ENCODE data around the gene DSN1.

Gene DSN1

GRCh38 chr20:36794116-36794474 lies 20.5 kb upstream of the DSN1 start:
- DNase-seq (ENCODE audit: low read depth): no peak

- no peak for DNase-seq (ENCODE audit: low read depth)
Measured at GRCh38 chr20:36793294-36794115, 19.9 kb upstream of the DSN1 start.

- no peak for DNase-seq (ENCODE audit: low read depth)
Measured at GRCh38 chr20:36792422-36792821, 18.9 kb upstream of the DSN1 start.

- DNase-seq (ENCODE audit: low read depth): no peak
Measured at GRCh38 chr20:36791862-36792261, 18.3 kb upstream of the DSN1 start.

- no peak for DNase-seq (ENCODE audit: low read depth)
Measured at GRCh38 chr20:36786663-36787062, 13.1 kb upstream of the DSN1 start.

- DNase-seq (ENCODE audit: low read depth): no peak
Measured at GRCh38 chr20:36786246-36786645, 12.7 kb upstream of the DSN1 start.

GRCh38 chr20:36785308-36785707 lies 11.7 kb upstream of the DSN1 start:
- DNase-seq (ENCODE audit: low read depth): no peak

GRCh38 chr20:36784900-36785299 lies 11.3 kb upstream of the DSN1 start:
- no peak for DNase-seq (ENCODE audit: low read depth)

- DNase-seq (ENCODE audit: low read depth): no peak
Measured at GRCh38 chr20:36784116-36784515, 10.6 kb upstream of the DSN1 start.

- no peak for DNase-seq (ENCODE audit: low read depth)
Measured at GRCh38 chr20:36779656-36780025, 6.1 kb upstream of the DSN1 start.

- DNase-seq (ENCODE audit: low read depth): no peak
Measured at GRCh38 chr20:36778831-36779655, 5.5 kb upstream of the DSN1 start.

GRCh38 chr20:36777576-36777975 lies 4.0 kb upstream of the DSN1 start:
- DNase-seq (ENCODE audit: low read depth): no peak

GRCh38 chr20:36777167-36777566 lies 3.6 kb upstream of the DSN1 start:
- no peak for DNase-seq (ENCODE audit: low read depth)

GRCh38 chr20:36775826-36776225 lies 2.3 kb upstream of the DSN1 start:
- DNase-seq (ENCODE audit: low read depth): no peak

GRCh38 chr20:36775196-36775595 lies 1.6 kb upstream of the DSN1 start:
- DNase-seq (ENCODE audit: low read depth): no peak

- no peak for DNase-seq (ENCODE audit: low read depth)
Measured at GRCh38 chr20:36773107-36773596, 411 bp downstream of the DSN1 start.

GRCh38 chr20:36770680-36771079 lies 2.9 kb downstream of the DSN1 start:
- DNase-seq (ENCODE audit: low read depth): no peak

GRCh38 chr20:36768768-36769430 lies 4.7 kb downstream of the DSN1 start:
- DNase-seq (ENCODE audit: low read depth): no peak

GRCh38 chr20:36761125-36761524 lies 12.4 kb downstream of the DSN1 start:
- DNase-seq (ENCODE audit: low read depth): no peak

- DNase-seq (ENCODE audit: low read depth): no peak
Measured at GRCh38 chr20:36760647-36761046, 12.9 kb downstream of the DSN1 start.

- no peak for DNase-seq (ENCODE audit: low read depth)
Measured at GRCh38 chr20:36758276-36758675, 15.3 kb downstream of the DSN1 start.

GRCh38 chr20:36756496-36756895 lies 17.1 kb downstream of the DSN1 start:
- DNase-seq (ENCODE audit: low read depth): no peak

Data from T-helper 22 cell (primary cell).